HG03025 (cell line): ENCODE results near the gene TIGD6.

ENCODE experiments used
- ATAC-seq: cut with Tn5 transposase; IDR thresholded peaks from one replicate; pipeline ENCODE4 v1.9.1; 2021; ENCODE audit warnings: mild to moderate bottlenecking, moderate library complexity; ENCODE audit not compliant: unreplicated experiment, low FRiP score

The TIGD6 gene

DNA sequence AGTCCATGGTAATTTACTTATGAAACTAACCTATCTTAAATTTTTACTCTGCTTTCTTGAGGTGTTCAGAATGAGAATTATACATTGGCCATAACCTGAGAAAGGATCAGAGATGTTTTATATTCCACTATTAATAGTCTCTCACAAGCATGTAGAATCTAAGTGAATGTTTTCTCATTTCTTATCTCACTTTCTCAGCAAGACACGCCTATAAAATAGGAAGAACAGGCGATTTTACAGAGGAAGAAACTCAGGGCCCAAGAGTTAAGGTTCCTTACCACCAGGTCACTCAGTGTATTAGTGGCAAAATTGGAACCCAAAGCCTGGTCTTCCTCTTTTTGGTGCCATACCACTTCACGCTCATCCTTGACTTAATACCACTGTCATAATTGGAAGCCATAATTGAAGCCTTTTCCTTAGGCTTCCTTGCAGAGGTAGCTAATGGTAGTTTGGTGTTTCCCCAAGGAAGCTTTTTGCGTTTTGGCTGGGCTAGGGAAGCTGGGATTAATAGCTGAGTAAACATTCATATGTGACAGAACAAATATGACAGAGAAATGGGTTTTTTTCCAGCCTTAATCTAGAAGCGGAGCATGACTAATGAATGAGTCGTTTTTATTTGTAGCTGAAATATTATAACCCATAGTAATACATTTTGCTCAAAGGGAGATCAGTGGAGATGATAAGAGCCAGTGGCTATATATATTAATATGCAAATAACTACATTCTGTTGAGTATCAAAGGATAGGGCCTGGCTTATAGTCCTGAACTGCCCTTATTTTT lies 17.0 kb upstream of the TIGD6 start:
- no peak for ATAC-seq

DNA sequence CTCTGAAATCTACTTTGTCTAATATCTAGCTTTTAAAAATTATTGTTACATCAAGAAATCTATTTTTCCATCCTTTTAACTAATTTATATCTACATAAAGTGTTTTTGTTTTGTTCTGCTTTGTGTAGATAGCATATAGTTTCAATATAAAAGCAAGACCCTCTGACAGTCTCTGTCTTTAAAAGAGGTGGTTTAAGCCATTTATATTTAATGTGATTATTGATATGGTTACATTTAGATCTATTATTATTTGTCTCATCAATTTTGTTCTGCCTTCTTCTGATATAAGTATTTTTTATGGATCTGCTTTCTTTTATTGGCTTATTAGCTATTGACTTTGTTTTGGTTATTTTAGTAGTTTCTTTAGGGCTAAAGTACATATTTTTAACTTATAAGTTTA lies 16.1 kb upstream of the TIGD6 start:
- no peak for ATAC-seq

DNA sequence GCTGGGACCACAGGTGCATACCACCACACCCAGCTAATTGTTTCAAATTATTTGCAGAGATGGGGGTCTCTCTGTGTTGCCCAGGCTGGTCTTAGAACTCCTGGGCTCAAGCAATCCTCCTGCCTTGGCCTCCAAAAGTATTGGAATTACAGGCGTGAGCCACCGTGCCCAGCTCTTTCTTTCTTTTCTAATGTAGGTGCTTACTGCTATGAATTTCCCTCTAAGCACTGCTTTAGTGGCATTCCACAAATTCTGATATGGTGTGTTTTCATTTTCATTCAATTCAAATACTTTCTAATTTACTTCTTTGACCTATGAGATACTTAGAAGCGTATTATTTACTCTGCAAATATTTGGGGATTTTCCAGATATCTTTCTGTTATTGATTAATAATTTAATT lies 15.0 kb upstream of the TIGD6 start:
- ATAC-seq, result no peak

DNA sequence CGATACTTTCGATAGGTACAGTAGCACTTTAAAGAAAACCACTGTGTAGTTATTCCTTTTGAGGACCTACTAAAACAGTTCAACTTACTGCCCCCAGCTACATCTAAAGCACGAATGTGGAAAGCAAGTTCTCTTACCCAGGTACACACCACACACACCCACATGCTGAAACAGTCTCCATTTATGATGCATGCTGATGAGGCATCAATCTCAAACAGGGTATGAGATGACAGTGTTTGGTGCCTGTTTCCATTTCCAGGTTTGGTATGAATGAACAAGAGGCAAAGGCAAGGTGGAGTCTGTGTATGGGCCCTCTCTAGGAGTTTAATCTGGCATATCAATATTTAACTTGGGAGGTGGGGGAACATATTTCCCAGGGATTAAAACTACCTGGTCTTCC lies 14.0 kb upstream of the TIGD6 start:
- ATAC-seq, result no peak

DNA sequence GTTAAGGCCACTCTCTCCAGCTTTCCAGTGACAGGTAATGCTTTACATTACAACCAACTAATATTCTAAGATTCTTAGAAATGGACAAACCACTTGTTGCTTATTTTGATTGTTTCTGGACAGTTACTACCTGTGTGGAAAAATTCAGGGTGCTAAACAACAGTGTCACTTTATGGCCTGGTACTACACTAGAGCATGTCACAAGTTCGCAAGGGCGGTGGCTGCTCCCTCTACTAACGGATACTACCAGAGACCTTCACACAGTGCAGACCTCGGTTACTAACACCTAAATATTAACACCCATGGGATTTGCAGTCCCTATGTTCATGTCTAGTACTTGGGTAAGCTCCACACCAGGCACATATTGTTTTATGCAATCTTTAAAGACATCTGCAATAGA lies 13.5 kb upstream of the TIGD6 start:
- ATAC-seq, result no peak

DNA sequence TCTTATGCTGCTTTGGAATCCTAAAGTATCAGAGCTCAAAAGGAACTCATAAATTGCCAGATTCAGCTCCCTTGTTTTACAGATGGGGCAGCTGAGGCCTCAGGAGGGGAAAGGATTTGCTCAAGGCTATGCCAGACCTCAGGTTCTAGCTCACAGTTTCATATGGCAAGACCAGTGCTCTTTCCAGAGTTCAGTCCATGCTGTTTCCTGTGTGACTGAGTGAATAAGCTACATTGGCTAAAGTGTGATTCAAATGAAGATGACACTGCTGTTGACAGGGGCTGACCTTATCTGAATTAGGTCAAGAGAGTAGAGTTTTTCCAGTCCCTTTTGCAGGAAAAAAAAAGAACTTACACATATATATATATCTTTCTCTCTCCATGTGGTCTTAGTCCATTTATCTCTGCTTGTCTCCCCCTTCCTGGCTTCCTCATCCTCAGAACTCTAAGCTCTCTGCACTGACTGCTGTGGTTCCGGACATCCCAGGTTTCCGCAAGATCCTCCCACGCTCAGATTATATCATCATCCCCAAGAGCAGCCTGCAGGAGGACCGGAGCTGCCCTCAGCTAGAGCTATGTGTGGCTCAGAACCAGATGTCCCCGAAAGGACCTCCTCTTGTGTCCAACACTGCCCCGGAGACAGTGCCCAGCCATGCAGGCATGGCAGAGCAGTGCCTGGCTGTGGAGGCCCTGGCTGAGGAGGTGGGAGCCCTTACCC lies 9.4 kb upstream of the TIGD6 start:
- ATAC-seq, result no peak

DNA sequence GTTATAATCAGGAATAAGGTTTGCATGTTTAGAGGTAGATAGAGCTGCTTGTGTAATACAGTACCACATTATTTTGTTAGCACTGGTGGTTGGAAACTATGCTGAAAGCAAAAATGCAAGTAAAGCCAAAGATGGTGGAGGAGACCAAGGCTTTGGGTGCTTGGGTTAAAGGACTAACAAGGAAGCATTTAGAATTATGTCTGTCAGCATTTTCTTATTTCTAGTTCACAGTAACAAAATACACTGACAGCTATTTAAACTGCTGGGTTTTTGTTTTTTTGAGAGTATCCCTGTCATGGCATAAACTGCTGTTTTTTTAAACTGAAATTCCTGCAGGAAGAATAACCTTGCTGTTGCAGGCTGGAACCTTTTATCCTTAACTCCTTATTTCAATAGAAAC lies 6.6 kb upstream of the TIGD6 start:
- ATAC-seq, result no peak

DNA sequence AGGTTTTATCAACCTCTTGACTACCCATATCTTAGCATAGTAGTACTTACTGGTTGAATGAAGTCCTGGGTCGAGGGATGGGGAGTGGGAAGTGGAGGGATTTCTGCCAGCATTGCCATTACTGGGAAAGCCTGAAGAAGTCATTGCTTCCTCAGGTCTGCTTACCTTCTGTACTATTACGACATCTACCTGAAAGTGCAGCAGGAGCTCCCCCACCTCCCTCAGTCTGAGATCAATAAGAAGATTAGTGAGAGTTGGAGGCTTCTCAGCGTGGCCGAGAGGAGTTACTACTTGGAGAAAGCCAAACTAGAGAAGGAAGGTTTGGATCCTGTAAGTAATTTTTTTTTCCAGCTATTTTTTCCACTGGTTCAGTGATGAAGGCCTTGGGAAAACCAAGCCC lies 5.9 kb upstream of the TIGD6 start:
- ATAC-seq, result no peak

GRCh38 chr5:150001660-150002486 lies 1.4 kb upstream of the TIGD6 start:
- ATAC-seq, result no peak

DNA sequence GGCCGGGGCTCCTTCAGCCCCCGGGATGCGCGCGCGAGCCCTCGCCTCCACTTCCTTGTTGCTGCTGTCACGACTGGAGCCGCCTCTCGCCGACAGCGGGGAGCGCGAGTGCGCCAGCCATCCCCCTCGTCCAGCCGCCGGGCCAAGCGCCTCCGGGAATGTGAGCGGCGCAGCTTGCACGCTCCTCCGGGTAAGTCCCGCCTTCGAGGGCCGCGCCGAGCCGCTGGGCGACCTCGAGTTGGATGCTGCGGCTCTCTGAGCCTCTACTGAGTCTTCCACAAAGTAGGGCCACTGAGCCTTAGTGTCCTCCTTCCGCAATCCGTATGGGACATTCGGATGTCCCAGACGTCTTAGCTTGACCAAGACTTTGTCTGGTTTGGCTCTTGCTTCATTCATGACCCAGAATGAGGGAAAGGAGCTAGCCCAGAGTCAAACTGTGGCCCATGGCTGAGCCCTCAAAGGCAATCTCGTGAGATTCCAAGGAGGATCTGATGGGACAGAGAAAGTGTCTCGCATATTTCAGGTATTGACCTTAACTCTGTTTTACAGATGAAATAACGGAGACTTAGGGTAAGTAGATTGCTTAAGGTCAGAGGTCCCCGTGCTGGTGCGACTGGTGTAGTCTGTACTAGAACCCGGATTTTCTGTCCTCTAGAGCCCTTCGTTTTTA lies 671 bp upstream of the TIGD6 start:
- no peak for ATAC-seq

GRCh38 chr5:149999866-150000255 lies 593 bp downstream of the TIGD6 start:
- no peak for ATAC-seq

DNA sequence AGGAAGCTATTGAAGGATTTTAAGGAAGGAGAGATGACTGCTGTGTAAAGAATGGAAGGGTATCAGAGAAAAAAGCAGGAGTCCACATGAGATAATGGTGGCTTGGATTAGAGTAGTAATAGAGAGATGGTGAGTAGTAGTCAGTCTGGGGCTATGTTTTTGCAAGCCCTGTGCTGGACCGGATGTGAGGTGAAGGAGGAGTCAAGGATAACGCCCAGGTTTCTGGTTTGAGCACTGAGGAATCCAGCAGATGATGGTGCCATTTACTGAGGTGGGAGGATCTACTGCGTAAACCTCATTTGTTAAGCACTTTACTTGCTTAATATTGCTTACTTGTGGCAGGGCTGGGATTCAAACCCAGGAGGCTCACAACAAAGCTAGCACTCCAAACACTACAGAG lies 1.1 kb downstream of the TIGD6 start:
- ATAC-seq, result no peak

GRCh38 chr5:149998281-149998680 lies 2.2 kb downstream of the TIGD6 start:
- ATAC-seq, result no peak

GRCh38 chr5:149996205-149996890 lies 4.1 kb downstream of the TIGD6 start:
- no peak for ATAC-seq

- no peak for ATAC-seq
These were observed 4.9 kb downstream of the TIGD6 start for GRCh38 chr5:149995385-149996204.

DNA sequence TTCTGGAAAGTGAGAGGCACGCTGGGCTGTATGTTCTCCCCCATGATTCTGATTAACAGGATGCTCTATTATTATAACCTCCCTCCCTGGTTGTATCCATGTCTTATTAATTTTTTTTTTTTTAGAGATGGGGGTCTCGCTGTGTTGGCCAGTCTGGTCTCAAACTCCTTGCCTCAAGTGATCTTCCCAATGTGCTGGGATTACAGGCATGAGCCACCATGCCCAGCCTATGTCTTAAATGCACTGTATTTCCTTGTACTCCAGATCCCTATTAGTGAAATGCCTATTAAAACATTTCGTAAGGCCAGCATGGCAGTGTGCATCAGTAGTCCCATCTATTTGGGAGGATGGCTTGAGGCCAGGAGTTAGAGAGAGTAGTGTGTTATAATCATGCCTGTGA lies 7.0 kb downstream of the TIGD6 start:
- no peak for ATAC-seq

DNA sequence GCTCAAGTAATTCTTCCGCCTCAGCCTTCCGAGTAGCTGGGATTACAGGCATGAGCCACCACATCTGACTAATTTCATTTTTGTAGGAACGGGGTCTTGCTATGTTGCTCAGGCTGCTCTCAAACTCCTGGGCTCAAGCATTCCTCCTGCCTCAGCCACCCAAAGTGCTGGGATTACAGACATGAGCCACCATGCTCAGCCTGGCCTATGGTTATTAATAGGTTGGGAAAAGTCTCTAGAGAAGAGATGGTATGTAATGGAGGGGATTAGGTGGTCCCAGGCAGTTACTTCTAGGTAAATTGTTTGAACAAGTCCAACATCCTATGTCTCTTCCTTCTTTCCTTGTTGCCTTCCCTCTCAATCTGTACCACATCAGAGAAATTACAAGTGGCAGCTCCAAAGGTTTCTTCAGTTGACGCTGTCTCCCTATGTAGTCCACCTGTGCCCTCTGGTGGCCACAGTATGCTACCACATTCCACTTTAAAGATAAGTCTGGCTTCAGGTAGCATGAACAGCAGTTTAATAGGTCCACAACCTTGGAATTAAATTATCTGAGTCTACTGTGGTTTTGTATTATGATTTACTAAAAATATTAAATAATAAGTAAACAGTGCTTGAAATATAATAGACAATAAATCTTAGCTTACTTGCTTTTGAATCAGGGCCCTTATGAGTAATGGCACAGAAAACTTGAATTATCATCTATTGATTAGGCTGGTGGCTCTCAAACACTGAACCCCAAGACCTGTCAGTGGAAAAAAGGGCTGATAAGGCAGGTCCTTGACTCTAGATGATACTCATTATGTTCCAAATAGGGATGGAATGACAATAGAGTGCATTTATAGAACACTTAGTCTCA lies 9.7 kb downstream of the TIGD6 start:
- peak; percentile 75 for ATAC-seq

DNA sequence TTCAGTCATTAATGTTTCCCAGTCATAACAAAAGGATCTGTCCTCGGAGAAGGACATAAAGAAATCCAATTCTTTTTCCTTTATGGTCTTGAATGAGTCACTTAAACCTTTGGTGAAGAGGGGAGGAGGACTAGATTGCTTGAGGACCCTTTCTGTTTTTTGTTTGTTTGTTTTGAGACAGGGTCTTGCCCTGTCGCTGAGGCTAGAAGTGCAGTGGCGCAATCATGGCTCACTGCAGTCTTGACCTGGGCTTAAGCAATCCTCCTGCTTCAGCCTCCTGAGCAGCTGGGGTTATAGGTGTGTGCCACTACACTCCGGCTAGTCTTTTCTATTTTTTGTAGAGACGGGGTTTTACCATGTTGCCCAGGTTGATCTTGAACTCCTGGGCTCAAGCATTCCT lies 12.3 kb downstream of the TIGD6 start:
- no peak for ATAC-seq
